NCI-H345 treated with DMSO at 0.1 percent for 48 hours (cell line): ENCODE measurements around the gene DST.
A peak's percentile ranks its signal among the peaks of the same experiment; 100 is the strongest.
"Not testable (repeated sequence)": the region's sequence is repeated elsewhere in the genome, so short reads cannot be mapped to it uniquely, and the experiment has no call there.

ENCODE experiments used
- DNase-seq: peaks from one replicate; lab custom pipeline; 2025; ENCODE audit not compliant: unreplicated experiment; lab: John Stamatoyannopoulos, UW

Gene DST

GRCh38 chr6:56573624-56574023 lies 69.1 kb downstream of the DST start:
- DNase-seq, result no peak

- no peak for DNase-seq
Observed at GRCh38 chr6:56572788-56573471, 69.8 kb downstream of the DST start.

GRCh38 chr6:56571605-56572004 lies 71.1 kb downstream of the DST start:
- no peak for DNase-seq

- peak; percentile 32 for DNase-seq
Observed at GRCh38 chr6:56570413-56571359, 72.0 kb downstream of the DST start.

GRCh38 chr6:56567501-56567900 lies 75.2 kb downstream of the DST start:
- no peak for DNase-seq

- DNase-seq, result not testable (repeated sequence)
Observed at GRCh38 chr6:56562730-56563129, 80.0 kb downstream of the DST start.

GRCh38 chr6:56556751-56557540 lies 85.7 kb downstream of the DST start:
- no peak for DNase-seq

GRCh38 chr6:56555438-56555872 lies 87.2 kb downstream of the DST start:
- DNase-seq, result no peak

- DNase-seq, result no peak
Observed at GRCh38 chr6:56552187-56553130, 90.2 kb downstream of the DST start.

GRCh38 chr6:56551409-56552120 lies 91.1 kb downstream of the DST start:
- DNase-seq, result no peak

- no peak for DNase-seq
Observed at GRCh38 chr6:56550301-56550700, 92.4 kb downstream of the DST start.

- no peak for DNase-seq
Observed at GRCh38 chr6:56549014-56549413, 93.7 kb downstream of the DST start.

- DNase-seq, result no peak
Observed at GRCh38 chr6:56547687-56548086, 95.0 kb downstream of the DST start.

- DNase-seq, result peak; percentile 88
Observed at GRCh38 chr6:56542364-56543331, 100.0 kb downstream of the DST start.

- DNase-seq, result no peak
Observed at GRCh38 chr6:56541741-56542360, 100.8 kb downstream of the DST start.

GRCh38 chr6:56541030-56541600 lies 101.6 kb downstream of the DST start:
- no peak for DNase-seq

GRCh38 chr6:56540232-56541029 lies 102.3 kb downstream of the DST start:
- DNase-seq, result no peak
